Heart left ventricle (tissue), 13 donors: ENCODE measurements around the gene CR1L.

ENCODE experiments used
- CTCF ChIP-seq, 12 donors: fragments of 200-600 bp; sonication (generic) in 4 of 12; IDR thresholded peaks; one replicate each; pipeline versions ENCODE4 v1.5.0 to v1.8.0; 2018 to 2022; ENCODE audit warnings: antibody characterized with exemption in 12 of 12, mild to moderate bottlenecking in 5 of 12
- POLR2A ChIP-seq, 2 donors: fragments of 450-650 bp; IDR thresholded peaks; one replicate each; pipeline ENCODE4 v1.6.1; 2017; ENCODE audit warnings: antibody characterized with exemption in 2 of 2, mild to moderate bottlenecking in 2 of 2, moderate library complexity in 2 of 2
- donor health status: ischemic (EF 13 %, LVEDD 7.1; RV severe dilation, severe dysfunction).
- donor health status: DM: no; HTN: yes; CAD: no.
- donor health status: DM: no; HTN: no; CAD: no.
- donor health status: ischemic (EF 25% LVEDD 6.9; RV normal size, moderate dysfunction).
- donor health status: ischemic (EF 25% LVEDD 5.7; RV mildly dilated, moderate dysfunction).
- donor health status: ischemic (EF 35%, LVEDD 5.7; RV mildly dilated, moderate dysfunction).
- donor health status: nonischemic (EF 11% LVEDD 7.7; RV severe dilation, severe dysfunction).
- donor health status: DM: yes; HTN: yes; CAD: no.
- donor health status: PGD.
- donor health status: ischemic (EF 29% LVEDD 5.4; RV normal size, mild dysfunction).
- donor health status: nonischemic (EF 23%, LVEDD 6.1; RV moderate dilation, normal function).

GRCh38 chr1:207669528-207670009 lies 24.6 kb downstream of the CR1L start:
- no peak for TF ChIP-seq CTCF (IDR thresholded peaks at IDR 0.05)
- no peak for TF ChIP-seq POLR2A (IDR thresholded peaks at IDR 0.05)
